ENCODE measurements around the gene CPSF4. TPM values are rescaled to one million over a fixed set of nuclear protein-coding genes. Genes with fewer than 3 reads are reported as not detected.

Gene CPSF4
- total and polyA plus RNA-seq, 2 donors (not counting 1 experiment from before 2014, with no cell fraction given) = 17.3 to 44.9 TPM

DNA sequence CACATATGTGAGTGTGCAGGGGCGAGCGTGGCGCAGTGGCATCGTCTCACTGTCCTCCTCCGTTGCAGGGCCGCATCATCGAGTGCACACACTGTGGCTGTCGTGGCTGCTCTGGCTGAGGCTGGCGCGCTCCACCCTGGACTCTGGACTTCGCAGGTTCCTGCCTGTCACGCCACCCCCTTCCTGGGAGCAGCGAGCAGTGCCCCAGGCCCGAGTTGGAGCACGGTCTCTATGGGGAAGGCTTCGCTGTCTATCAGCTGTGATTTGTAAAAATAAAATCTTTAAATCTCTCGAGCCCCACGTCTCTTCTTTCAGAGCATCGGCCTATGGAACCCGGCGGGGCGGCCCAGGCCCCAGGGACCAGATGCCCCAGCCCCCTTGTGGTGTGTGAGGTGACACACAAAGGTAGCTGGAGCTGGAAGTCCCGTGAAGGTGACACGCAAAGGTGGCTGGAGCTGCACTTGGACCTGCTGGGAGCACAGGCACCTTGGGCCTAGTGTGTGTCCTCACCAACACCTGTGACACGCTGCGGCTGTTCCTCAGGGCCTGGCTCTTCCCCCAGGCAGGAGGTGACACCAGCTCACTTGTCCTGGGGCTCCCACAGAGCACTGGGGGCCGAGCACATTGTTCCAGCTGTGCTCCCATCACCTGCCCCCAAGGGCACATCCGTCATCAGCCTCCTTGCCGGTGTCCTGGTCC is 19.3 kb upstream of the CPSF4 start:
- no peaks in the 10 kb centered on the region for H3K27me3 ChIP-seq (ENCODE audit: control insufficient read depth, insufficient read depth, low read length)
- H3K9ac ChIP-seq (ENCODE audit: insufficient read depth, low read length) = no peak overlapping the region
- no peak overlapping the region for H2AFZ ChIP-seq (ENCODE audit: low read length)
- H3K36me3 ChIP-seq (ENCODE audit: control insufficient read depth, insufficient read depth, low read length) = peaks cover 31% of the 10 kb centered on the region
- no peak for DNase-seq (ENCODE audit: low read depth in 2 of 2)
- H3K4me2 ChIP-seq (ENCODE audit: extremely low read depth, insufficient read depth, low read length) = no peak overlapping the region
- H3K79me2 ChIP-seq (ENCODE audit: control insufficient read depth, insufficient read depth, low read length) = peaks cover 2% of the 10 kb centered on the region
- no peaks in the 10 kb centered on the region for H3K9me3 ChIP-seq (ENCODE audit: control insufficient read depth, insufficient read depth, low read depth, low read length)
- H3K4me3 ChIP-seq (replicated peaks in 1 of 4; ENCODE audit: control extremely low read depth in 1 of 4, insufficient read depth in 1 of 4, low read depth in 3 of 4, low read length in 4 of 4) = no peak overlapping the region
- H4K20me1 ChIP-seq (ENCODE audit: control insufficient read depth, extremely low read depth, insufficient read depth, low read length) = no peaks in the 10 kb centered on the region
- H3K27ac ChIP-seq (ENCODE audit: insufficient read depth, low read length) = no peak overlapping the region
- no peaks in the 10 kb centered on the region for H3K4me1 ChIP-seq (ENCODE audit: control insufficient read depth, extremely low read depth, insufficient read depth, low read length)
- TF ChIP-seq EZH2 (IDR thresholded peaks at IDR 0.05; ENCODE audit: low read length, missing control alignments) = no peak
- TF ChIP-seq, protein P1, sequence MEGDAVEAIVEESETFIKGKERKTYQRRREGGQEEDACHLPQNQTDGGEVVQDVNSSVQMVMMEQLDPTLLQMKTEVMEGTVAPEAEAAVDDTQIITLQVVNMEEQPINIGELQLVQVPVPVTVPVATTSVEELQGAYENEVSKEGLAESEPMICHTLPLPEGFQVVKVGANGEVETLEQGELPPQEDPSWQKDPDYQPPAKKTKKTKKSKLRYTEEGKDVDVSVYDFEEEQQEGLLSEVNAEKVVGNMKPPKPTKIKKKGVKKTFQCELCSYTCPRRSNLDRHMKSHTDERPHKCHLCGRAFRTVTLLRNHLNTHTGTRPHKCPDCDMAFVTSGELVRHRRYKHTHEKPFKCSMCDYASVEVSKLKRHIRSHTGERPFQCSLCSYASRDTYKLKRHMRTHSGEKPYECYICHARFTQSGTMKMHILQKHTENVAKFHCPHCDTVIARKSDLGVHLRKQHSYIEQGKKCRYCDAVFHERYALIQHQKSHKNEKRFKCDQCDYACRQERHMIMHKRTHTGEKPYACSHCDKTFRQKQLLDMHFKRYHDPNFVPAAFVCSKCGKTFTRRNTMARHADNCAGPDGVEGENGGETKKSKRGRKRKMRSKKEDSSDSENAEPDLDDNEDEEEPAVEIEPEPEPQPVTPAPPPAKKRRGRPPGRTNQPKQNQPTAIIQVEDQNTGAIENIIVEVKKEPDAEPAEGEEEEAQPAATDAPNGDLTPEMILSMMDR (conservative IDR thresholded peaks at IDR 0.05 in 1 of 2, IDR thresholded peaks at IDR 0.05 in 1 of 2; ENCODE audit: low read depth in 1 of 2, low read length in 2 of 2) = no peak

GRCh38 chr7:99420213-99420612 is 18.5 kb upstream of the CPSF4 start:
- Histone ChIP-seq H3K36me3 (ENCODE audit: control insufficient read depth, insufficient read depth, low read length) (peaks cover 38% of the 10 kb centered on the region), H3K4me2 (ENCODE audit: extremely low read depth, insufficient read depth, low read length) (no peak overlapping the region), H3K9me3 (ENCODE audit: control insufficient read depth, insufficient read depth, low read depth, low read length) (no peaks in the 10 kb centered on the region), H3K4me3 (replicated peaks in 1 of 4; ENCODE audit: control extremely low read depth in 1 of 4, insufficient read depth in 1 of 4, low read depth in 3 of 4, low read length in 4 of 4) (no peak overlapping the region), H3K27ac (ENCODE audit: insufficient read depth, low read length) (no peak overlapping the region), H4K20me1 (ENCODE audit: control insufficient read depth, extremely low read depth, insufficient read depth, low read length) (no peaks in the 10 kb centered on the region), H3K27me3 (ENCODE audit: control insufficient read depth, insufficient read depth, low read length) (no peaks in the 10 kb centered on the region), H3K79me2 (ENCODE audit: control insufficient read depth, insufficient read depth, low read length) (peaks cover 2% of the 10 kb centered on the region), H3K4me1 (ENCODE audit: control insufficient read depth, extremely low read depth, insufficient read depth, low read length) (no peaks in the 10 kb centered on the region), H2AFZ (ENCODE audit: low read length) (no peak overlapping the region), H3K9ac (ENCODE audit: insufficient read depth, low read length) (no peak overlapping the region)
- TF ChIP-seq EZH2 (IDR thresholded peaks at IDR 0.05; ENCODE audit: low read length, missing control alignments) = no peak
- TF ChIP-seq, protein P1 (conservative IDR thresholded peaks at IDR 0.05 in 1 of 2, IDR thresholded peaks at IDR 0.05 in 1 of 2; ENCODE audit: low read depth in 1 of 2, low read length in 2 of 2) = no peak
- DNase-seq (ENCODE audit: low read depth in 2 of 2) = no peak

DNA sequence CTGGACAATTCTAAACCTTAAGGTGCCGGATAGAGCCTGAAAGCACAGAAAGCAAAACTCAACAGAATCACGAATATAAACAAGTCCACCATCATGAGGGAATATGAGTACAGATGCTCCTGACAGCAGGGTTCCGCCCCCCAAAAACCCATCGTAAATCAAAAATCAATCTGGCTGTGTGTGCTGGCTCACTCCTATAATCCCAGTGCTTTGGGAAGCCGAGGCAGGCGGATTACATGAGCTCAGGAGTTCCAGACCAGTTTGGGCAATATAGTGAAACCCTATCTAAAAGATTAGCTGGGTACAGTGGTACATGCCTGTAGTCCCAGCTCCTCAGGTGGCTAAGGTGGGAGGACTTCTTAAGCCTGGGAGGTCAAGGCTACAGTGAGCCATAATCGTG is 17.8 kb upstream of the CPSF4 start:
- DNase-seq (ENCODE audit: low read depth in 2 of 2) = no peak
- no peaks in the 10 kb centered on the region for H3K9me3 ChIP-seq (ENCODE audit: control insufficient read depth, insufficient read depth, low read depth, low read length)
- H4K20me1 ChIP-seq (ENCODE audit: control insufficient read depth, extremely low read depth, insufficient read depth, low read length) = no peaks in the 10 kb centered on the region
- no peak overlapping the region for H2AFZ ChIP-seq (ENCODE audit: low read length)
- H3K79me2 ChIP-seq (ENCODE audit: control insufficient read depth, insufficient read depth, low read length) = peaks cover 2% of the 10 kb centered on the region
- H3K4me2 ChIP-seq (ENCODE audit: extremely low read depth, insufficient read depth, low read length) = no peak overlapping the region
- H3K4me3 ChIP-seq (replicated peaks in 1 of 4; ENCODE audit: control extremely low read depth in 1 of 4, insufficient read depth in 1 of 4, low read depth in 3 of 4, low read length in 4 of 4) = no peak overlapping the region
- H3K27ac ChIP-seq (ENCODE audit: insufficient read depth, low read length) = no peak overlapping the region
- TF ChIP-seq, protein P1 (conservative IDR thresholded peaks at IDR 0.05 in 1 of 2, IDR thresholded peaks at IDR 0.05 in 1 of 2; ENCODE audit: low read depth in 1 of 2, low read length in 2 of 2) = no peak
- no peak for TF ChIP-seq EZH2 (IDR thresholded peaks at IDR 0.05; ENCODE audit: low read length, missing control alignments)
- no peaks in the 10 kb centered on the region for H3K4me1 ChIP-seq (ENCODE audit: control insufficient read depth, extremely low read depth, insufficient read depth, low read length)
- peaks cover 38% of the 10 kb centered on the region for H3K36me3 ChIP-seq (ENCODE audit: control insufficient read depth, insufficient read depth, low read length)
- H3K27me3 ChIP-seq (ENCODE audit: control insufficient read depth, insufficient read depth, low read length) = no peaks in the 10 kb centered on the region
- no peak overlapping the region for H3K9ac ChIP-seq (ENCODE audit: insufficient read depth, low read length)

Data from fibroblast of lung (primary cell).